Measurements from ENCODE around the gene COL19A1.

DNA sequence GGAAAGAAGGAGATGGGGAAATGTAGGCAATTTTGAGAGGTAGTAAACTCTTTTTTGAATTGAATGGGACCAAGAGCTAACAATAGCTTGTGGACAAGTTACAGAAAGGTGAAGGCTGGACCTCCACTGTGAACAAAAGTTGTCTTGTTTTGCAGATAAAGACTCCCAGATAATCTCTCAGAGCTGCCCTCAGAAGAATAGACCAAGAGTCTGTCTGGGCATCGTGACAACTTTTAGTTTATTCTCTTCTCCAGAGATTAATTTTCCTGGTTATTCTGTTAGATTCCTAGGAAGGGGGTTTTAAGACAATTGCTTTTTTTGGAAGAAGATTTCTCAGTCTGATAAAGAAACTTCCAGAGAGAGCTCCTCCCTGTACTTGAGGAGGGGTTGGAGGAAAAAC lies 161.9 kb downstream of the COL19A1 start:
- TF ChIP-seq, protein P1, sequence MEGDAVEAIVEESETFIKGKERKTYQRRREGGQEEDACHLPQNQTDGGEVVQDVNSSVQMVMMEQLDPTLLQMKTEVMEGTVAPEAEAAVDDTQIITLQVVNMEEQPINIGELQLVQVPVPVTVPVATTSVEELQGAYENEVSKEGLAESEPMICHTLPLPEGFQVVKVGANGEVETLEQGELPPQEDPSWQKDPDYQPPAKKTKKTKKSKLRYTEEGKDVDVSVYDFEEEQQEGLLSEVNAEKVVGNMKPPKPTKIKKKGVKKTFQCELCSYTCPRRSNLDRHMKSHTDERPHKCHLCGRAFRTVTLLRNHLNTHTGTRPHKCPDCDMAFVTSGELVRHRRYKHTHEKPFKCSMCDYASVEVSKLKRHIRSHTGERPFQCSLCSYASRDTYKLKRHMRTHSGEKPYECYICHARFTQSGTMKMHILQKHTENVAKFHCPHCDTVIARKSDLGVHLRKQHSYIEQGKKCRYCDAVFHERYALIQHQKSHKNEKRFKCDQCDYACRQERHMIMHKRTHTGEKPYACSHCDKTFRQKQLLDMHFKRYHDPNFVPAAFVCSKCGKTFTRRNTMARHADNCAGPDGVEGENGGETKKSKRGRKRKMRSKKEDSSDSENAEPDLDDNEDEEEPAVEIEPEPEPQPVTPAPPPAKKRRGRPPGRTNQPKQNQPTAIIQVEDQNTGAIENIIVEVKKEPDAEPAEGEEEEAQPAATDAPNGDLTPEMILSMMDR (IDR thresholded peaks at IDR 0.05; ENCODE audit: low read depth, low read length) = no peak
- TF ChIP-seq EZH2phosphoT487 (IDR thresholded peaks at IDR 0.05; ENCODE audit: low read depth) = no peak

All from OCI-LY3 (cell line).